Caco-2 (cell line): ENCODE measurements around the gene RPN1. TPM values are rescaled to one million over a fixed set of nuclear protein-coding genes. Genes with fewer than 3 reads are reported as not detected.

Experiments used
- BruUV-seq: library from RNA; stranded (reverse); fragments of 400-500 nt; replicated peaks from 2 replicates; lab custom pipeline; 2021; lab: Mats Ljungman, UMichigan
- CTCF ChIA-PET: fragments of 300-600 bp; sonication (Branson Sonifier 250); formaldehyde crosslinking; loops from one replicate; lab custom pipeline; 2022; ENCODE audit warnings: antibody characterized with exemption; lab: Charles Lee
- POLR2A ChIA-PET: fragments of 300-600 bp; sonication (Branson Sonifier 250); formaldehyde crosslinking; loops from one replicate; lab custom pipeline; 2022; ENCODE audit warnings: antibody characterized with exemption; lab: Charles Lee
- DNase-seq, 2 experiments: peaks; one replicate each; pipeline versions ENCODE4 v3.0.0 to v3.0.0-alpha.2; 2020 to 2022
- H3K27me3 ChIP-seq: replicated peaks from 2 replicates; pipeline ENCODE4 v1.6.0; 2011; ENCODE audit warnings: low read length; ENCODE audit not compliant: control insufficient read depth, insufficient read depth
- H3K36me3 ChIP-seq: 2 replicates; pipeline ENCODE4 v1.5.1; 2011; ENCODE audit warnings: low read length; ENCODE audit not compliant: control insufficient read depth, insufficient read depth
- H3K4me1 ChIP-seq: fragments of 250-450 bp; sonication (Bioruptor Pico); 2 replicates; pipeline ENCODE4 v1.5.1; 2020; ENCODE audit warnings: mild to moderate bottlenecking
- H3K4me3 ChIP-seq: 2 replicates; pipeline ENCODE4 v1.5.1; 2011; ENCODE audit warnings: low read depth, mild to moderate bottlenecking, control low read depth, low read length
- H3K9me3 ChIP-seq: fragments of 250-450 bp; sonication (Bioruptor Pico); 2 replicates; pipeline ENCODE4 v1.5.1; 2020; ENCODE audit warnings: mild to moderate bottlenecking, moderate library complexity
- H3K27ac Mint-ChIP-seq: one replicate; pipeline ENCODE4 v1.8.0; 2022; ENCODE audit warnings: mixed read lengths; ENCODE audit not compliant: unreplicated experiment
- H3K27me3 Mint-ChIP-seq: one replicate; pipeline ENCODE4 v1.8.0; 2022; ENCODE audit warnings: mixed read lengths; ENCODE audit not compliant: insufficient read depth, unreplicated experiment
- H3K36me3 Mint-ChIP-seq: one replicate; pipeline ENCODE4 v1.8.0; 2022; ENCODE audit warnings: mild to moderate bottlenecking, mixed read lengths; ENCODE audit not compliant: insufficient read depth, unreplicated experiment
- H3K4me1 Mint-ChIP-seq: one replicate; pipeline ENCODE4 v1.8.0; 2022; ENCODE audit warnings: low read depth, mixed read lengths; ENCODE audit not compliant: unreplicated experiment
- H3K4me3 Mint-ChIP-seq: one replicate; pipeline ENCODE4 v1.8.0; 2022; ENCODE audit warnings: mild to moderate bottlenecking, moderate library complexity, mixed read lengths; ENCODE audit not compliant: unreplicated experiment
- H3K9me3 Mint-ChIP-seq: one replicate; pipeline ENCODE4 v1.8.0; 2022; ENCODE audit warnings: mixed read lengths; ENCODE audit not compliant: unreplicated experiment
- CTCF ChIP-seq, 2 experiments: fragments of 200-600 bp in 1 of 2; IDR thresholded peaks; 1 replicate in 1 of 2; 2 replicates in 1 of 2; pipeline versions ENCODE4 v1.5.1 to v1.8.0; 2011 to 2022; ENCODE audit warnings: antibody characterized with exemption in 1 of 2, control low read depth in 1 of 2, inconsistent platforms in 1 of 2, low read depth in 1 of 2, low read length in 1 of 2, mild to moderate bottlenecking in 1 of 2, moderate library complexity in 1 of 2; ENCODE audit not compliant: insufficient read depth in 1 of 2, severe bottlenecking in 1 of 2, unreplicated experiment in 1 of 2
- intact Hi-C: fragments of 100-400 bp; cut with micrococcal nuclease; formaldehyde crosslinking; loops from one replicate; pipeline ENCODE4 v1.10.0; 2022; ENCODE audit not compliant: unreplicated experiment
- total RNA-seq: library from RNA; stranded (reverse); gene quantifications from 2 replicates; pipeline ENCODE4 v1.2.3, GENCODE V29; 2022

The RPN1 gene
- total RNA-seq, 1 experiment from 2014 or later = 282 TPM

- no peaks in the 10 kb centered on the region for H3K27me3 ChIP-seq
- no TSS peak for BruUV-seq
- intact Hi-C loops = no loop called here
- ChIA-PET POLR2A (no interaction called here), CTCF (interaction anchor here (1.2 kb wide), 1 partner anchor 17 kb away, joined by 4 read pairs; no protein-coding TSS in a partner anchor)
- H3K36me3 ChIP-seq = no peaks in the 10 kb centered on the region; the same call in 1 of the 2 replicates
- no peak for TF ChIP-seq CTCF (IDR thresholded peaks at IDR 0.05; ENCODE audit: insufficient read depth in 1 of 2, low read depth in 1 of 2, low read length in 1 of 2, severe bottlenecking in 1 of 2, unreplicated experiment in 1 of 2)
- Mint-ChIP-seq H3K27me3 (no peaks in the 10 kb centered on the region), H3K36me3 (peaks cover 73% of the 10 kb centered on the region), H3K27ac (no peak overlapping the region), H3K9me3 (no peaks in the 10 kb centered on the region), H3K4me3 (no peak overlapping the region), H3K4me1 (no peaks in the 10 kb centered on the region)
- H3K9me3 ChIP-seq = no peaks in the 10 kb centered on the region
- DNase-seq = no peak
- H3K4me3 ChIP-seq = no peak overlapping the region
- no peaks in the 10 kb centered on the region for H3K4me1 ChIP-seq
These were observed 16.5 kb downstream of the RPN1 start for GRCh38 chr3:128634075-128634611.

- no peaks in the 10 kb centered on the region for H3K27me3 ChIP-seq
- H3K36me3 ChIP-seq = no peaks in the 10 kb centered on the region; the same call in 1 of the 2 replicates
- Mint-ChIP-seq H3K4me3 (no peak overlapping the region), H3K4me1 (no peaks in the 10 kb centered on the region), H3K36me3 (peaks cover 79% of the 10 kb centered on the region), H3K27ac (no peak overlapping the region), H3K9me3 (no peaks in the 10 kb centered on the region), H3K27me3 (no peaks in the 10 kb centered on the region)
- intact Hi-C loops = no loop called here
- TF ChIP-seq CTCF (IDR thresholded peaks at IDR 0.05; ENCODE audit: insufficient read depth in 1 of 2, low read depth in 1 of 2, low read length in 1 of 2, severe bottlenecking in 1 of 2, unreplicated experiment in 1 of 2) = no peak
- H3K9me3 ChIP-seq = no peaks in the 10 kb centered on the region
- DNase-seq = no peak
- no peaks in the 10 kb centered on the region for H3K4me1 ChIP-seq
- no peak overlapping the region for H3K4me3 ChIP-seq
- POLR2A ChIA-PET = no interaction called here
- CTCF ChIA-PET = interaction anchor here (0.6 kb wide), 1 partner anchor 462 kb away, joined by 3 read pairs; no protein-coding TSS in a partner anchor
- no TSS peak for BruUV-seq
These were observed 18.3 kb downstream of the RPN1 start for GRCh38 chr3:128632301-128632700.

- Mint-ChIP-seq H3K4me1 (no peaks in the 10 kb centered on the region), H3K27me3 (no peaks in the 10 kb centered on the region), H3K9me3 (no peaks in the 10 kb centered on the region), H3K4me3 (no peak overlapping the region), H3K27ac (no peak overlapping the region), H3K36me3 (peaks cover 95% of the 10 kb centered on the region)
- TF ChIP-seq CTCF (IDR thresholded peaks at IDR 0.05; ENCODE audit: insufficient read depth in 1 of 2, low read depth in 1 of 2, low read length in 1 of 2, severe bottlenecking in 1 of 2, unreplicated experiment in 1 of 2) = no peak
- CTCF ChIA-PET = no interaction called here
- Histone ChIP-seq H3K4me3 (no peak overlapping the region), H3K27me3 (no peaks in the 10 kb centered on the region), H3K9me3 (no peaks in the 10 kb centered on the region), H3K36me3 (peaks cover 6% of the 10 kb centered on the region; the same call in 1 of the 2 replicates), H3K4me1 (no peaks in the 10 kb centered on the region)
- POLR2A ChIA-PET = no interaction called here
- intact Hi-C loops = no loop called here
- no peak for DNase-seq
- no TSS peak for BruUV-seq
These were observed 20.7 kb downstream of the RPN1 start for GRCh38 chr3:128629936-128630335.
